GM19023 (cell line): ENCODE results near the gene PGA4.

Experiments used
- ATAC-seq: cut with Tn5 transposase; IDR thresholded peaks from one replicate; pipeline ENCODE4 v1.9.1; 2021; ENCODE audit warnings: mild to moderate bottlenecking, moderate library complexity; ENCODE audit not compliant: unreplicated experiment

PGA4 gene

GRCh38 chr11:61277186-61278000 lies 55.2 kb downstream of the PGA4 start:
- ATAC-seq = no peak

GRCh38 chr11:61278001-61278470 lies 55.9 kb downstream of the PGA4 start:
- ATAC-seq = no peak

GRCh38 chr11:61279934-61280659 lies 58.0 kb downstream of the PGA4 start:
- no peak for ATAC-seq

DNA sequence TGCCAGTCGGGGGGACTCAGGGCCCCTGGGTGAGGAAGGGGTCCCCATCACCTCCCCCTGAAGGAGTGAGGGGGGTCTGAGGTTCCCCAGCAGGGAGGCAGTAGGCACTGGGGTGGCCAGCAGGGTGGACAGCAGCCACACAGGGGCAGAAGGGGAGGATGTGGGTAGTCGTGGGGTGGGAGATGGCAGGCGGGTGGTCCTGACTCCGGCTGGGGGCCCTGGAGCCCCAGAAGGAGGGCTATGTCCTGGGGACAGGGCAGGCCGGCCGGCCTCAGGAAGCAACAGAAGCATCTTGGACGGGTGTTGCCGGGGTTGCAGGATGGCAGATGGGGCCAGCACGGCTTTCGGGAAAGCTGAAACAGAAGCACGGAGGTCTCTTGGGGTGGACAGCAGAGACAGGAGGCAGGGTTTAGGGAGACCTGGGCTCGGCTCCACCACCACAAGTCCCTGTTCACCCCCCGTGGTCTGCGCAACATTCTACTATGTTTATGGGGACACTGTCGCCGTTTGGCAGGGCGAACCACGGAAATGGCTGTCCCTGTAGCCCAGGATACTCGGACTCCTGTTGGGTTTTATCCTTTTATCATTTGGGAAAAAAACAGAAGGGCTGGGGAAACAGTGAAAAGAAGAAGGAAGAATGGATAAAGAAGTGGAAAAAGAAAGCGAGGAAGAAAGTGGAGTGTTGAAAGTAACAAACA lies 58.9 kb downstream of the PGA4 start:
- ATAC-seq = no peak
